NCI-H146 (cell line): ENCODE measurements around the gene NET1.

Source experiments
- DNase-seq: peaks from one replicate; lab custom pipeline; 2025; lab: John Stamatoyannopoulos, UW

Gene NET1

GRCh38 chr10:5485290-5485689, 72.9 kb downstream of the NET1 start:
- no peak for DNase-seq

GRCh38 chr10:5485948-5486852, 73.8 kb downstream of the NET1 start:
- DNase-seq = no peak

- DNase-seq = no peak
Measured at GRCh38 chr10:5486853-5487235, 74.5 kb downstream of the NET1 start.

- peak; percentile 71 for DNase-seq
Measured at GRCh38 chr10:5488272-5489161, 76.2 kb downstream of the NET1 start.

- DNase-seq = no peak
Measured at GRCh38 chr10:5490032-5490431, 77.7 kb downstream of the NET1 start.

DNA sequence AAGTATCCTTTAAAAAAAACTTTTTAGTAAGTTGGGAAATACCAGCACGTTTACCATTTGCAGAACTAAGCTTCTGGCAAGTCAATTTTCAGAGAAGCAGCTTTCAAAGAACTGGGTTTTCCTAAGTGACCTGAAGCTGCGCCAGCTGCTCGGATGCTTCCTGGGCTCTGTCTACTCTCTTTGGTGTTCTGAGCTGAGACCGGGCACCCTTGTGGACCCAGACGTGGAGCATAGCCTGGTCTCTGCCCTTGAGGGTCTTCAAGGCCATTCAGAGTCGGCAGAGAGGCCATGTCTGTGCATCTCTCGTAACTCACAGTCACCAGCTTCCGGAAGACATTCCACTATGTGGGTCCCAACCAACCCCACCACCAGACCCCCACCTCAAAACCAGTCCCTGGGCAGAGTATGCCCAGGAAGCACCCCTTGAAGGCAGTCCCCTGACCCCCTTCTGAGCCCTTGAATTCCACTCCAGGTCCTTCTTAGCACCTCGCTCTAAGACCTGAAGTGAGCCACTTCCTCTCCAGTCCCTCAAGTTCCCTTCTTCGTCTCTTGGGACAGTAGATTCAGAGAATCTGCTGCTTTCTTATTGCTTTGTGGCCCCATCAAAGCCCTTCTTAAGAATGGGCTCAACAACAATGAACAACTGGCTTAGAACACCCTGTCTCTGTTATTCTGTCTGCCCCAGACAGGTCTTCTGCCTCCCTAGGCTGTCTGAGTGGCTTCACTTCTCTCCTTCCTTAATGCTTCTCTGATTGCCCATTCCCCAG, 78.5 kb downstream of the NET1 start:
- no peak for DNase-seq

- DNase-seq = no peak
Measured at GRCh38 chr10:5491477-5491876, 79.1 kb downstream of the NET1 start.

- no peak for DNase-seq
Measured at GRCh38 chr10:5492322-5492855, 80.0 kb downstream of the NET1 start.

DNA sequence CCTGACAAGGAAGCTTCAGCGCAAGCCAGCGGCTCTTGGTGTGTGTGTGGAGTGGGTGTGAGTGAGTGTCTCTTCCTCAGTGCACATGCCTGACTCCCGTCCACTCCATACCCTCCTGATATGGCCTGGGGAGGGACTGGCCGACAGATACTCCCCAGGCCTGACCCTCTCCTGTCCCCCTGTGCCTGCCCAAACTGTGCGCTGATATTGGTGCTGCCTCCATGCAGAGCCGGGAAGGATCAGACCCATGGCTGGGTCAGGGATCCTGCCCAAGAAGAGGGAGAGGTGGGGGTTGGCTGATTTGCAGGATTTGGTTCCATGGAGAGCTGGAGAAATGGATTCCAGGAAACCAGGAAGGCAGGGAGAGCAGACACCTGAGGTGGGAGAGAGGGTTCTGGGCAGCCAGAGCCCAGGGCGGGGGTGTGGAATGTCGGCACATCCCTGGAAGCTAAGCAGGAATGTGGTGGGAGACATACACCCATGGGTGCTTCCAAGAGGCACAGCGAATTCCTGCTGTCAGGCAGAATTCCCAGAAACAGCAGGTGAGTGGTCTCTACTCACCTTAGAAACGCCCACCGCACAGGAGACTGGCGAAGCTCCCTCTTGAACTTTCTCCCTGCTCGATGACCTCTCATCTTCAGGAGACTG, 80.7 kb downstream of the NET1 start:
- no peak for DNase-seq

GRCh38 chr10:5493691-5494090, 81.3 kb downstream of the NET1 start:
- DNase-seq = peak; percentile 30

GRCh38 chr10:5494611-5495010, 82.3 kb downstream of the NET1 start:
- no peak for DNase-seq

GRCh38 chr10:5496261-5497250, 84.2 kb downstream of the NET1 start:
- no peak for DNase-seq

- no peak for DNase-seq
Measured at GRCh38 chr10:5497289-5497688, 84.9 kb downstream of the NET1 start.

GRCh38 chr10:5497948-5498730, 85.8 kb downstream of the NET1 start:
- no peak for DNase-seq

- no peak for DNase-seq
Measured at GRCh38 chr10:5498791-5499492, 86.6 kb downstream of the NET1 start.

DNA sequence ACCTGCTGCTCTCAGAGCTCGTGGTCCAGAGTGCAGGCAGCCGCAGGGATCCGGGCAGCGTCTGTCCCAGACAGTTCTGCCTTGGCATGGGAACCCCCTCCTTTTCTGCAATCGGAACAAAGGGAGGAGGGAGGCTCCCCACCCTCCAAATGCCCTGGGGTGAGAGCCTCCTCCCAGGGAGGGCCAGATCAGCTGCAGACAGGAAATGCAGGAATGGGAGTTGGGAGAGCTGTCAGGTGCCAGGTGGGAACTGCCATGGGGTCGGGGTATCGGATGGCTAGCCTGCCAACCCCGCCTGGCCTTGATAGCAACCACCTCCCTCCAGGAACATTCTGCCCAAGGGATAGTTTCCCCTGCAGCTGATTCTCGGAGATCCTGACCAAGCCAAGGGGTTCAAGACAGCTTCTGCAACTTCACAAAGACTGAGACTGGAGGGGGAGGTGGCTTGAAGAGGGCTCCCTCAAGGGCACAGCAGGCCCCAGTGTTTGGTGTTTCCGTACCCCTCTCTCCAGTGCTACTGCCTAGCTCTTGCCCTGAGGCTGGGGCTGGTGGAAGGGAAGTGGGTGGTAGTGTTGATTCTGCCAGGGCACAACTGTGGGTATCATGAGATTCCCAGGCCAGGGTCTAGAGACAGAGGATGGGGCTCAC, 87.3 kb downstream of the NET1 start, which contains the start of gene CALML5:
Gene CALML5, minus strand, starts transcription at position 78 of the 648 bp plus-strand sequence. CDS start 132 bp downstream, outside the sequence.
- no peak for DNase-seq

DNA sequence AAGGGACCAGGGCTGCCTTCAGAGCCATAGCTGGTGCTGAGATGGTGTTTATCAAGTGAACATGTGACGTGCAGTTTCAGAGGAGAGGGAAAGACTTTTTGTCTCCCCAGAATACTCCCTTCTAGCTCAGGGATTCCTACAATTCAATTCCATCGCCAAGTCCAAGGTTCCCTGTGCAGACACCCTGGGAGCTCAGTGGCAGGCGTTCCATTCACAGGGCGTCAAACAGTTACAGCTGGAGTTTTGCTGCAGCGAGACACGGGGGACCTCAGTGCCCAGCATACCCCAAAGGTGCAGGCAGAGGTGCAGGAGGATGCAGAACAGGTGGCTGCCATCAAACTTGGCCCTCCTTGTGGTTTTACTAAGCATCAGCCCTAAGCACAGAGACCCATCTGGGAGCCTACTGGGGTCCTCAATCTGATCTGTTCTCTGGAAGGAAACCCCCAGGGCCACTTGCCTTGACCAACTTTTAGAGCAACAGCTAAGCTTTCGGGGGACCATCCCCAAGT, 87.9 kb downstream of the NET1 start:
- no peak for DNase-seq

- DNase-seq = no peak
Measured at GRCh38 chr10:5500910-5501309, 88.6 kb downstream of the NET1 start.
